Measurements from ENCODE around the gene SLC9A5. TPM values are rescaled to one million over a fixed set of nuclear protein-coding genes. Genes with fewer than 3 reads are reported as not detected.

SLC9A5 gene
- polyA plus RNA-seq, 1 donor from 2014 or later = 0.75 TPM

DNA sequence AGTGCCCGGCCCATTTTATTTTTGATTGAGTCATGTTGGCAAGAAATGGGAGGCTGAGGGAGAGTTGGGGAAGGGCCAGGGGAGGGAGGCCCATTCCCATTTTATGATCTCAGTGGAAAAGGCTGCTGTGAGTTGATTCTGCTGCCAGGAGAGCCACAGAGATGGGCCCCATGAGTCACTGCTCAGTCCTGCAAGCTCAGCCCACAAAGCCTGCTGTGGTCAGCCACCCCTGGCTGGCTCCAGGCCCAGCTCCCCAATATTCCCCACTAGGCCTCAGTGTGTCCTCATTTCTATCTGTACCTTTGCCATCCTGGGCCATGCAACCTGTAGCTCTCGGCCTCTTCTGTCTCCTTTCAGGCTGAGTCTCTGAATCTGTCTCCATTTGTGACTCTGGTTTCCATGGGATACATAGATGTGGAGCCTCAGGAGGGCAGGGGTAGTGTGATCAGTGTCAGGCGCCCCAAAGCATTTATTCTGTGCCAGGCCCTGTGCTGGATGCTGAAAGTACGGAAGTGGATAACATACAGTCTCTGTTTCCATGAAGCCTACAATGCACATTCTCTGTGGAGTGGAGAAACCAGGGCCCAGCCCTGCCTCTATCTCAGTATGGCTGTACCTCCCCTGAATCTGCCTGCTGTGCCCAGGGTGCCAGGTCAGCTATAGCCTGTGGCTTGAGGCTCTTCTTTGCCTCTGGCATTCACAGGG lies 28.7 kb downstream of the SLC9A5 start:
- Mint-ChIP-seq H3K9me3 (no peaks in the 10 kb centered on the region), H3K27me3 (no peaks in the 10 kb centered on the region), H3K4me1 (peaks cover 2 to 4% (median 4%) of the 10 kb centered on the region in 3 donors), H3K36me3 (no peaks in the 10 kb centered on the region), H3K27ac (peak overlapping the region in 1 of 3 donors; percentile 69), H3K4me3 (peak overlapping the region in 3 of 4 donors; percentile 43 to 71 (median 45))

DNA sequence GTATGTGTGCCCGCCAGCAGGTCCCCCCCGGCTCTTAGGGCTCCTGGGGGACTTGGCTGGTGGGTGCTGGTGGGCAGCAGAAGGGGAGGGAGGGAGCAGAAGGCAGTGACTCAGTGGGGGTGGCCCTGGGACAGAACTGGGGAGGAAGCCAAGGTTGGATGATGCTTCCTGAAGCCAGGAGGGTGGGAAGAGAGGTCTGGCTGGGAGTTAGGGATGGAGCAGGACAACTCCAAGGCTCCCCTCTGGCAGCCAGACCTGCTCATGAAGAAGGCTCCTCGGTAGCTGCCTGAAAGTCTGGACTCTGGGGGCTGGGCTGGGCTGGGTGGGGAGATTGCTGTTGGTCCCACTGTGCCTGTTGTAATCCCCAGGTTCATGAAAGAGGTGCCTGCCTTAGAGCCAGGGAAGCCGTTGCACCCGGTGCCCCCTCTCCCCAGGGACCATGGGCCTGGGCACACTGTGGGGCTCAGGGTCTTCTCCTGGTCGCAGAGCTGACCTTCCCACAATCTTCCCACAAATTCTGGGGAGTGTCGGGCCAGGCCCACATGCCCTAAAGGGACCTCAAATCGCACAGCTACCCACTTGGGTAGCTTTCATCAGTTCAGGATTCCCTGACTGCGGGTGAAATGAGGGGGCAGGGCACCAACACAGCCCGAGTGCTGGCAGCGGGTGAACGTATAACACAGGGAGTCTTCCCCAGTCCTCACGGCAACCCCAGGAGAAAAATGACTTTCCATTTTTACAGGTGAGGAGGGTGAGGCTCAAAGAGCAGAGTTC lies 29.4 kb downstream of the SLC9A5 start:
- Mint-ChIP-seq H3K4me3 (peak overlapping the region; percentile 73 to 92 (median 85)), H3K9me3 (no peaks in the 10 kb centered on the region), H3K4me1 (peaks cover 2 to 4% (median 4%) of the 10 kb centered on the region in 3 donors), H3K36me3 (no peaks in the 10 kb centered on the region), H3K27ac (peak overlapping the region in 1 of 3 donors; percentile 69), H3K27me3 (no peaks in the 10 kb centered on the region)

DNA sequence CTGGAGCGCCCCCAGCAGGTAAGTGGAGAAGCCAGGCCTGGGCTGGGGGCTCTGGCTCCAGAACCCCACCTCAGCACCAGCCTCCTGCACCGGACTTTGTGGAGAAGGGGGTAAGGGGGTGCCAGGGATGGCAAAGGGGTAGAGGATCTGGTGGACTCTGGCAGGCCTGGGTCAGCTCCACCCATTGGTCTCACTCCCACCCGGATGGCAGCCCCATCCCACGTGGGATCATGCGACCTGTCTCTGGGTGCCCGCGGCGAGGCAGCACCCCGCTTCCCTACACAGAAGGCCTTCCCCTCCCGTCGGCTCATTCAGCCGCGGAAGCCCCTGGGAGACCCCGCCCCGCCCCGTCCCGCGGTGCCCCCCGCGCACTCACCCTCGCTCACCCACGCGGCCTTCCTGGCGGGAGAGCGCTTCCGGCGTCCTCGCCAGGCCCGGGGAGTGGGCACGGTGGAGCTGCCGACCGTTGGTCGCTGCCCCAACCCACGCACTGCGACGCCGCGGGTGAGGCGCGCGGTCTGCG lies 30.1 kb downstream of the SLC9A5 start:
- Mint-ChIP-seq H3K4me3 (peak overlapping the region; percentile 73 to 92 (median 85)), H3K27ac (no peak overlapping the region), H3K4me1 (peaks cover 2 to 4% (median 4%) of the 10 kb centered on the region in 3 donors)

GRCh38 chr16:67279296-67280089 lies 30.7 kb downstream of the SLC9A5 start, which contains the start of gene PLEKHG4:
TSS of gene PLEKHG4 (plus strand) at chr16:67279532. CDS start at chr16:67280045, 513 bp downstream.
- H3K4me1 Mint-ChIP-seq = peaks cover 2 to 4% (median 4%) of the 10 kb centered on the region in 3 donors
- H3K9me3 Mint-ChIP-seq = no peaks in the 10 kb centered on the region
- peak within 1 kb of the TSS in 1 of 3 donors; percentile 63 for H3K27ac Mint-ChIP-seq
- peak within 1 kb of the TSS; percentile 73 to 92 (median 85) for H3K4me3 Mint-ChIP-seq
- no peaks in the 10 kb centered on the region for H3K27me3 Mint-ChIP-seq
- peaks cover 2% of the 10 kb centered on the region for H3K36me3 Mint-ChIP-seq

More for the DNA sequence above, 30.1 kb downstream of the SLC9A5 start:
- peaks cover 2% of the 10 kb centered on the region for H3K36me3 Mint-ChIP-seq
- no peaks in the 10 kb centered on the region for H3K9me3 Mint-ChIP-seq
- no peaks in the 10 kb centered on the region for H3K27me3 Mint-ChIP-seq

GRCh38 chr16:67280090-67281015 lies 31.6 kb downstream of the SLC9A5 start:
- H3K27ac Mint-ChIP-seq = peak overlapping the region in 1 of 3 donors; percentile 63
- H3K27me3 Mint-ChIP-seq = no peaks in the 10 kb centered on the region
- H3K4me3 Mint-ChIP-seq = peak overlapping the region in 3 of 4 donors; percentile 51 to 79 (median 73)
- peaks cover 2% of the 10 kb centered on the region for H3K36me3 Mint-ChIP-seq
- H3K9me3 Mint-ChIP-seq = no peaks in the 10 kb centered on the region
- H3K4me1 Mint-ChIP-seq = peaks cover 2 to 4% (median 4%) of the 10 kb centered on the region in 3 donors

DNA sequence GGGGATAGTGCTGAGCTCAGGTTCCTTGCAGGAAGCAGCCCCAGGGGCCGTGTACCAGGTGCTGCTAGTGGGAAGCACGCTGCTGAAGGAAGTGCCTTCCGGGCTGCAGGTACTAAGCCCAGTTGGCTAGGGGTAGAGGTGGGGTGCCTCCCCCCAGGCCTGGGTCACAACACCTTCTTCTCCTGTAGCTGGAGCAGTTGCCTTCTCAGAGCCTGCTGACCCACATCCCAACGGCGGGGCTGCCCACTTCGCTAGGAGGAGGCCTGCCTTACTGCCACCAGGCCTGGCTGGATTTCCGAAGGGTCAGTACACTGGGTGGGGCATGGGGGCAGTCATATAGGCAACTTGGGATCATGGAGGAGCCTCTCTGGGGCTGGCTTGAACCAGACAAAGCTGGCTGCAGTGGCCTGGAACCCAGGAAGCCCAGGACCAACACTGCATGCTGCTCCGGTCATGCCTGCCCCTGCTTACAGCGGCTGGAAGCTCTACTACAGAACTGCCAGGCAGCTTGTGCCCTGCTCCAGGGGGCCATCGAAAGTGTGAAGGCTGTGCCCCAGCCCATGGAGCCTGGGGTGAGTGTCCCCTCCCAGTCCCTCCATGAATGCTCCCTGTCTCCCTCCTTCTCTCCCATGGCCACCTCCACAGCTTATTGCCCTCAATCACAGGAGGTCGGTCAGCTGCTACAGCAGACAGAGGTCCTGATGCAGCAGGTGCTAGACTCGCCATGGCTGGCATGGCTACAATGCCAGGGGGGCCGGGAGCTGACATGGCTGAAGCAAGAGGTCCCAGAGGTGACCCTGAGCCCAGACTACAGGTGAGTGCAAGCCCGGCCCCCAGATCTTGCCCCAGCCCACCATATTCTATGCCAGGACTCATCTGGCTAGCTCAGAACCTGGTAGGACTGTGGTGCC lies 33.0 kb downstream of the SLC9A5 start:
- peaks cover 0 to 4% (median 0%) of the 10 kb centered on the region in 3 donors for H3K4me1 Mint-ChIP-seq
- H3K36me3 Mint-ChIP-seq = peaks cover 2% of the 10 kb centered on the region
- peak overlapping the region in 2 of 3 donors; percentile 35 to 85 for H3K27ac Mint-ChIP-seq
- no peaks in the 10 kb centered on the region for H3K9me3 Mint-ChIP-seq
- peak overlapping the region in 1 of 4 donors; percentile 73 for H3K4me3 Mint-ChIP-seq
- no peaks in the 10 kb centered on the region for H3K27me3 Mint-ChIP-seq

- H3K27me3 Mint-ChIP-seq = no peaks in the 10 kb centered on the region
- H3K27ac Mint-ChIP-seq = no peak overlapping the region
- peaks cover 0 to 4% (median 0%) of the 10 kb centered on the region in 3 donors for H3K4me1 Mint-ChIP-seq
- H3K4me3 Mint-ChIP-seq = no peak overlapping the region
- H3K9me3 Mint-ChIP-seq = no peaks in the 10 kb centered on the region
- peaks cover 2% of the 10 kb centered on the region for H3K36me3 Mint-ChIP-seq
Observed at GRCh38 chr16:67282447-67282805, 33.6 kb downstream of the SLC9A5 start.

DNA sequence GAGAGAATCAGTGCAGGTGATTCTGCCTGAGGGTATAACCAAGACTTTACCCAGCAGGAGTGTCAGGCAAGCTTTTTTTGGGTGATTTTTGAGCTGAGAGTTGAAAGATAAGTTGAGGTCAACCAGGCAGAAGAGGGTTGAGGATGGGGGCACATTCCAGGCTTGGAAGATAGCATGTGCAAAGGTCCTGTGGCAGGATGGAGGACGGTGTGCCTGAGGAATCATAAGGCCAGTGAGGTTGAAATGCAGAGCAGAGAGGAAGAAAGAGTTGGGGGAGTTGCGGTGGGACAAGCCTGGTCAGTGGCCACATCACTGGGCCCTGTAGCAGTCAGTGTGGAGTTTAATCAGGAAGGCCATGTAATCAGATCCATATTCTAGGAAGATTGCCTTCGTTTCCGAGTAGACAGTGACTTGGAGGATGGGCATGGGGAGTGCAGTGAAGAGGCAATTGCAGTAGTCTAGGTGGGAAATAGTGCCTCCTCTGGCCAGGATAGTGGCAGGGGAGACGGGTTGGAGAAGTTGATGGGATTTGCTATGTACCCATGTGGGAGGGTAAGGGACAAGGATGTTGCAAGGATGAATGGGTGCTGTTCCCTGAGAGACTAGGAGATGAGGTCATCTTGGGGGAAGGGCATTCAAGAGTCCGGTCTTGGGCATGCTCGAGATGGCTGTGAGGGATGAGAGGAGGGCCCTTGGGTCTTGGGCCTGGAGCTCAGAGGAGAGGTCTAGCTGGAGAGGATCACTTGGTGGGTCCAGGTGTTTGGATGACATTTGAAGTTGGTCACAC lies 34.5 kb downstream of the SLC9A5 start:
- Mint-ChIP-seq H3K4me1 (peaks cover 0 to 4% (median 0%) of the 10 kb centered on the region in 3 donors), H3K27ac (no peak overlapping the region), H3K27me3 (no peaks in the 10 kb centered on the region), H3K9me3 (no peaks in the 10 kb centered on the region), H3K36me3 (peaks cover 2% of the 10 kb centered on the region), H3K4me3 (no peak overlapping the region)

- Mint-ChIP-seq H3K4me3 (no peak overlapping the region), H3K27me3 (no peaks in the 10 kb centered on the region), H3K9me3 (no peaks in the 10 kb centered on the region), H3K4me1 (no peaks in the 10 kb centered on the region), H3K36me3 (peaks cover 2% of the 10 kb centered on the region), H3K27ac (no peak overlapping the region)
Observed at GRCh38 chr16:67283826-67284555, 35.2 kb downstream of the SLC9A5 start.

- H3K27me3 Mint-ChIP-seq = no peaks in the 10 kb centered on the region
- H3K27ac Mint-ChIP-seq = no peak overlapping the region
- H3K4me3 Mint-ChIP-seq = peak overlapping the region in 1 of 4 donors; percentile 17
- no peaks in the 10 kb centered on the region for H3K4me1 Mint-ChIP-seq
- peaks cover 2% of the 10 kb centered on the region for H3K36me3 Mint-ChIP-seq
- H3K9me3 Mint-ChIP-seq = no peaks in the 10 kb centered on the region
Observed at GRCh38 chr16:67284699-67285646, 36.2 kb downstream of the SLC9A5 start.

All from IgD-negative memory B cell (primary cell).